Measurements from ENCODE around the gene TNFRSF25. TPM values are rescaled to one million over a fixed set of nuclear protein-coding genes. Genes with fewer than 3 reads are reported as not detected.

The TNFRSF25 gene
- total and polyA plus RNA-seq, 2 donors (not counting 1 experiment from before 2014, with no cell fraction given) = 0.24 to 1.5 TPM

DNA sequence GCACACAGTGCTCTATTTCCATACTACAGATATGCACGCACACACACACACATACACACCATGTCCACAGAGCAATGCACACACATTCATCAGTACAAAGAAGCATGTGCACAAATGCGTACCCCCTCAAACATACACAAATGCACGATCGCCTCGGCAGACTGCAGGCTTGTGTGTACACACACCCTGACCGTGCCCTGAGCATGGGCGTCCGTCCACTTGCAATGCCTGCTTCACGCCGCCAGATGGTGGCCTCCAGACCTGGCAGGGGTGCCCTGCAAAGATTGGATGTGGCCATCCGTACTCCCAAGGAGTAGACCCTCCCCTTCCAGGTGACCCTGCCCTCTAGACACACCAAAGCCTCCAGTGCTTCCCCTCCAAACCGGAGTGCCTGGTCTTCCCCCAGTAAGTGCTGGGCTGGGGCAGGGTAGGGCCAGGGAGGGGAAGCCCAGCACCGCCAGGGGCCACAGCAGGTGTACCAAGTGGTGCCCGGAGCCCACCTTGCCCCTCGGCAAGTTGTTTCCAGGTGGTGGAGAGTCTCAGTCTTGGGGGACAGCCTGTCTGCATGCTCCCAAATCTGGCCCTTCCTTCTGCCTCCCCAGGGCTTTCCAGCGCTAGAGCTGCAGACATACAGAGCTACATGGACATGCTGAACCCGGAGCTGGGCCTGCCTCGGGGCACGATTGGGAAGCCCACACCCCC, 20.8 kb downstream of the TNFRSF25 start:
- Histone ChIP-seq H3K4me1 (ENCODE audit: control insufficient read depth, extremely low read depth, insufficient read depth, low read length) (no peaks in the 10 kb centered on the region), H3K9me3 (ENCODE audit: control insufficient read depth, insufficient read depth, low read depth, low read length) (no peaks in the 10 kb centered on the region), H3K79me2 (ENCODE audit: control insufficient read depth, insufficient read depth, low read length) (no peaks in the 10 kb centered on the region), H3K4me2 (ENCODE audit: extremely low read depth, insufficient read depth, low read length) (no peak overlapping the region), H2AFZ (ENCODE audit: low read length) (no peak overlapping the region), H3K36me3 (ENCODE audit: control insufficient read depth, insufficient read depth, low read length) (no peaks in the 10 kb centered on the region), H3K27ac (ENCODE audit: insufficient read depth, low read length) (no peak overlapping the region), H3K27me3 (ENCODE audit: control insufficient read depth, insufficient read depth, low read length) (peaks cover 33% of the 10 kb centered on the region), H3K4me3 (replicated peaks in 1 of 4; ENCODE audit: control extremely low read depth in 1 of 4, insufficient read depth in 1 of 4, low read depth in 3 of 4, low read length in 4 of 4) (no peak overlapping the region), H4K20me1 (ENCODE audit: control insufficient read depth, extremely low read depth, insufficient read depth, low read length) (no peaks in the 10 kb centered on the region), H3K9ac (ENCODE audit: insufficient read depth, low read length) (no peak overlapping the region)
- peak; percentile 20 to 37 for DNase-seq (ENCODE audit: low read depth in 2 of 2)
- TF ChIP-seq, protein P1, sequence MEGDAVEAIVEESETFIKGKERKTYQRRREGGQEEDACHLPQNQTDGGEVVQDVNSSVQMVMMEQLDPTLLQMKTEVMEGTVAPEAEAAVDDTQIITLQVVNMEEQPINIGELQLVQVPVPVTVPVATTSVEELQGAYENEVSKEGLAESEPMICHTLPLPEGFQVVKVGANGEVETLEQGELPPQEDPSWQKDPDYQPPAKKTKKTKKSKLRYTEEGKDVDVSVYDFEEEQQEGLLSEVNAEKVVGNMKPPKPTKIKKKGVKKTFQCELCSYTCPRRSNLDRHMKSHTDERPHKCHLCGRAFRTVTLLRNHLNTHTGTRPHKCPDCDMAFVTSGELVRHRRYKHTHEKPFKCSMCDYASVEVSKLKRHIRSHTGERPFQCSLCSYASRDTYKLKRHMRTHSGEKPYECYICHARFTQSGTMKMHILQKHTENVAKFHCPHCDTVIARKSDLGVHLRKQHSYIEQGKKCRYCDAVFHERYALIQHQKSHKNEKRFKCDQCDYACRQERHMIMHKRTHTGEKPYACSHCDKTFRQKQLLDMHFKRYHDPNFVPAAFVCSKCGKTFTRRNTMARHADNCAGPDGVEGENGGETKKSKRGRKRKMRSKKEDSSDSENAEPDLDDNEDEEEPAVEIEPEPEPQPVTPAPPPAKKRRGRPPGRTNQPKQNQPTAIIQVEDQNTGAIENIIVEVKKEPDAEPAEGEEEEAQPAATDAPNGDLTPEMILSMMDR (conservative IDR thresholded peaks at IDR 0.05 in 1 of 2, IDR thresholded peaks at IDR 0.05 in 1 of 2; ENCODE audit: low read depth in 1 of 2, low read length in 2 of 2) = peak; percentile 25 to 65
- TF ChIP-seq EZH2 (IDR thresholded peaks at IDR 0.05; ENCODE audit: low read length, missing control alignments) = peak; percentile 39

DNA sequence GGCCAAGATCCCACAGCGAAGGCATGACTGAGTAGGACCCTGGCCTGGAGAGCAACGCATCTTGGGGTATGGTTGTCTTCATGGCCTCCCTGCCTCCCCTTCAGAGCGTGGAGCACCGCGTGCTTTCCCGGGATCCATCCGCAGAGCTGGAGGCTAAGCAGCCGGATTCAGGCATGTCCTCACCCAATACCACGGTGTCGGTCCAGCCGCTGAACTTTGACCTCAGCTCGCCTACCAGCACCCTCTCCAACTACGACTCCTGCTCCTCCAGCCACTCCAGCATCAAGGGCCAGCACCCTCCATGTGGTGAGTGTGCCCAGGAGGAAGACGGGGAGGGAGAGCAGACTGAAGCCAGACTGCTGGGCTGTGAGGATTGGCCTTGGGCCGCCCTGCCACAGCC, 21.6 kb downstream of the TNFRSF25 start:
- no peaks in the 10 kb centered on the region for H3K9me3 ChIP-seq (ENCODE audit: control insufficient read depth, insufficient read depth, low read depth, low read length)
- no peak overlapping the region for H3K9ac ChIP-seq (ENCODE audit: insufficient read depth, low read length)
- H3K27me3 ChIP-seq (ENCODE audit: control insufficient read depth, insufficient read depth, low read length) = peaks cover 24% of the 10 kb centered on the region
- H3K79me2 ChIP-seq (ENCODE audit: control insufficient read depth, insufficient read depth, low read length) = no peaks in the 10 kb centered on the region
- H3K4me3 ChIP-seq (replicated peaks in 1 of 4; ENCODE audit: control extremely low read depth in 1 of 4, insufficient read depth in 1 of 4, low read depth in 3 of 4, low read length in 4 of 4) = no peak overlapping the region
- H3K36me3 ChIP-seq (ENCODE audit: control insufficient read depth, insufficient read depth, low read length) = no peaks in the 10 kb centered on the region
- H3K4me2 ChIP-seq (ENCODE audit: extremely low read depth, insufficient read depth, low read length) = no peak overlapping the region
- H4K20me1 ChIP-seq (ENCODE audit: control insufficient read depth, extremely low read depth, insufficient read depth, low read length) = no peaks in the 10 kb centered on the region
- H3K27ac ChIP-seq (ENCODE audit: insufficient read depth, low read length) = no peak overlapping the region
- no peak overlapping the region for H2AFZ ChIP-seq (ENCODE audit: low read length)
- no peak for TF ChIP-seq EZH2 (IDR thresholded peaks at IDR 0.05; ENCODE audit: low read length, missing control alignments)
- TF ChIP-seq, protein P1 (conservative IDR thresholded peaks at IDR 0.05 in 1 of 2, IDR thresholded peaks at IDR 0.05 in 1 of 2; ENCODE audit: low read depth in 1 of 2, low read length in 2 of 2) = no peak
- no peaks in the 10 kb centered on the region for H3K4me1 ChIP-seq (ENCODE audit: control insufficient read depth, extremely low read depth, insufficient read depth, low read length)
- no peak for DNase-seq (ENCODE audit: low read depth in 2 of 2)

DNA sequence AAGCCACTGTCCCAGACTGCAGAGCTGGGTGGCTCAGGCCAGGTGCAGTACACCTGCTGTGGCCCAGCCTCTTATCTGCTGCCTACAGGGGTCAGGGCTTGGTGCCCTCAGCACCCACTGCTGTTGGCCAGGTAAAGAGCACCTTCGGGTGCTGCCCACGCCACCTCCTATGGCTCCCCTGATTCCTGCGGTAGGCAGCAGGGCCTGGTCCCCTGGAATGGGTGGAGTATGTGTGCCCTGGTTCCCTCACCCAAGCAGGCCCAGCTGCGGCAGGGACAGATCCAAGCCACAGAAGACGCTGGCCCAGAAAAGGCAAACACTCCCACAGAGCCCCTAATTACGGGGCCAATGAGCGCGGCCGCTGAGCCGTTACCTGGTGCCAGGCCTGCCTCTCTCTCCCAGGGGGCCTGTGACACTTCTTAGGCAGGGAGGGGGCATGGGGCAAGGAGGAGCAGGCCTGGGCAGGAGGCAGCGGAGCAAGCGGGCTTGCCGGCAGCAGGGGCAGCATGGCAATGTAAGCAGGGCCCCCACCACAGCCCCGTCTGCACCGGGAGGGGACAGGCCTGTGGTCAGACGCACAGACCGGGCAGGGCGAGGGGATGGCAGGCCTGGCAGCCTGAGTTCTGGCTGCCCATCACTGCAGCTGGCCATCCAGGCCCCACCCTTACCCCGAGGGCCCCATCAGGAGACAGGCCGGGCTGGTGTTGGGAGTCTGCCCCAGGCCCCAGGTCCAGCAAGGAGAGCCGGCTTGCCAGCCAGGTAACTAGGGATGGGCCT, 22.4 kb downstream of the TNFRSF25 start:
- no peak for DNase-seq (ENCODE audit: low read depth in 2 of 2)
- Histone ChIP-seq H3K9ac (ENCODE audit: insufficient read depth, low read length) (no peak overlapping the region), H3K27me3 (ENCODE audit: control insufficient read depth, insufficient read depth, low read length) (peaks cover 18% of the 10 kb centered on the region), H3K27ac (ENCODE audit: insufficient read depth, low read length) (no peak overlapping the region), H3K4me3 (replicated peaks in 1 of 4; ENCODE audit: control extremely low read depth in 1 of 4, insufficient read depth in 1 of 4, low read depth in 3 of 4, low read length in 4 of 4) (no peak overlapping the region), H3K36me3 (ENCODE audit: control insufficient read depth, insufficient read depth, low read length) (no peaks in the 10 kb centered on the region), H3K4me1 (ENCODE audit: control insufficient read depth, extremely low read depth, insufficient read depth, low read length) (no peaks in the 10 kb centered on the region), H4K20me1 (ENCODE audit: control insufficient read depth, extremely low read depth, insufficient read depth, low read length) (no peaks in the 10 kb centered on the region), H3K9me3 (ENCODE audit: control insufficient read depth, insufficient read depth, low read depth, low read length) (no peaks in the 10 kb centered on the region), H3K79me2 (ENCODE audit: control insufficient read depth, insufficient read depth, low read length) (no peaks in the 10 kb centered on the region), H3K4me2 (ENCODE audit: extremely low read depth, insufficient read depth, low read length) (no peak overlapping the region), H2AFZ (ENCODE audit: low read length) (no peak overlapping the region)
- TF ChIP-seq, protein P1 (conservative IDR thresholded peaks at IDR 0.05 in 1 of 2, IDR thresholded peaks at IDR 0.05 in 1 of 2; ENCODE audit: low read depth in 1 of 2, low read length in 2 of 2) = no peak
- no peak for TF ChIP-seq EZH2 (IDR thresholded peaks at IDR 0.05; ENCODE audit: low read length, missing control alignments)

Measured in fibroblast of lung (primary cell).